ENCODE measurements around the gene BAZ2A.

The BAZ2A gene

DNA sequence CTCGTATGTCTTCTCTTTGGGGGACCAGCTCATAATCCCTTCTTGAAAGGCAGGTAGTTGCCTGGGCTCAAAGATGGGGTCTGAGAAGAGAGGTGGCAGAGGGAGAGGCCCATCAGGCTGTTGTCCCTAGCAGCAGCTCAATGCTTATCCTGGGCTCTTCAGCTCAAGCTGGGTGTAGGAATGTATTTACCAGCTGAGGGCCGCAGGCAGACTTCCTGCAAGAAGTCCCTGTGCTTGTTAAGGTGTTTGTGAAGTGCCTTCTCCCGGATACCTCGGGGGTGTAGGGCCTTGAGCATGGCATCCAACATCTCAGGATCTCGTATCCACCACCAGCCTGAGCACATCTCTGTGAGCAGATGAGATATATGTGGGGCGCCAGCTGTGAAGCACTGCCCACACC lies 29.4 kb downstream of the BAZ2A start:
- TF ChIP-seq TOX (CRISPR knock-in tag; IDR thresholded peaks at IDR 0.05; ENCODE audit: borderline replicate concordance) (no peak), ZNF565 (CRISPR knock-in tag; conservative IDR thresholded peaks at IDR 0.05; ENCODE audit: low read depth) (no peak)
- no peak for ATAC-seq

DNA sequence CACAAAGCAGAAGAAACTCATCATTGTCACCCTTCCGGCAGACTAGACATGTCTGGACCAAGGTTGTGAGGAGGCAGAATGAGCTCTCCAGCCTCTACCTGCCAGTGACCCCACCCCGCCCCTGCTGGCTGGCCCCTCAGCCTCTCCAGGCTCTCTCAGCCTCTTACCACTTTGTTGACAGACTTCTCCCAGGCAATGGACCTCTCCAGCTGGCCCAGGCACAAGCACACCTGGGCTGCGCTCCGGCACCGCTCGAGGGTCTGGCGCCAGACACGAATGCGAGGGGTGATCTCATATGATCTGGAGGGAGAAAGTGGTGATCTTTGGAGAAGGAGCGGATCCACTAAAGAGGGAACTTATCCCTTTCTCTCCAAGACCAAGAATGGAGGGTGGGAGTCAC lies 30.3 kb downstream of the BAZ2A start:
- ATAC-seq, result no peak
- TF ChIP-seq, protein P1, sequence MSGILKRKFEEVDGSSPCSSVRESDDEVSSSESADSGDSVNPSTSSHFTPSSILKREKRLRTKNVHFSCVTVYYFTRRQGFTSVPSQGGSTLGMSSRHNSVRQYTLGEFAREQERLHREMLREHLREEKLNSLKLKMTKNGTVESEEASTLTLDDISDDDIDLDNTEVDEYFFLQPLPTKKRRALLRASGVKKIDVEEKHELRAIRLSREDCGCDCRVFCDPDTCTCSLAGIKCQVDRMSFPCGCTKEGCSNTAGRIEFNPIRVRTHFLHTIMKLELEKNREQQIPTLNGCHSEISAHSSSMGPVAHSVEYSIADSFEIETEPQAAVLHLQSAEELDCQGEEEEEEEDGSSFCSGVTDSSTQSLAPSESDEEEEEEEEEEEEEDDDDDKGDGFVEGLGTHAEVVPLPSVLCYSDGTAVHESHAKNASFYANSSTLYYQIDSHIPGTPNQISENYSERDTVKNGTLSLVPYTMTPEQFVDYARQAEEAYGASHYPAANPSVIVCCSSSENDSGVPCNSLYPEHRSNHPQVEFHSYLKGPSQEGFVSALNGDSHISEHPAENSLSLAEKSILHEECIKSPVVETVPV (CRISPR knock-in tag; IDR thresholded peaks at IDR 0.05), result no peak
- TF ChIP-seq ARNTL (CRISPR knock-in tag; IDR thresholded peaks at IDR 0.05; ENCODE audit: borderline replicate concordance, low read depth) (no peak), CSDC2 (CRISPR knock-in tag; IDR thresholded peaks at IDR 0.05) (no peak), ZNF70 (CRISPR knock-in tag; IDR thresholded peaks at IDR 0.05) (no peak), TSHZ2 (CRISPR knock-in tag; IDR thresholded peaks at IDR 0.05) (no peak)
- TF ChIP-seq, protein P2, sequence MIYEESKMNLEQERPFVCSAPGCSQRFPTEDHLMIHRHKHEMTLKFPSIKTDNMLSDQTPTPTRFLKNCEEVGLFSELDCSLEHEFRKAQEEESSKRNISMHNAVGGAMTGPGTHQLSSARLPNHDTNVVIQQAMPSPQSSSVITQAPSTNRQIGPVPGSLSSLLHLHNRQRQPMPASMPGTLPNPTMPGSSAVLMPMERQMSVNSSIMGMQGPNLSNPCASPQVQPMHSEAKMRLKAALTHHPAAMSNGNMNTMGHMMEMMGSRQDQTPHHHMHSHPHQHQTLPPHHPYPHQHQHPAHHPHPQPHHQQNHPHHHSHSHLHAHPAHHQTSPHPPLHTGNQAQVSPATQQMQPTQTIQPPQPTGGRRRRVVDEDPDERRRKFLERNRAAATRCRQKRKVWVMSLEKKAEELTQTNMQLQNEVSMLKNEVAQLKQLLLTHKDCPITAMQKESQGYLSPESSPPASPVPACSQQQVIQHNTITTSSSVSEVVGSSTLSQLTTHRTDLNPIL (CRISPR knock-in tag; IDR thresholded peaks at IDR 0.05; ENCODE audit: low read depth), result no peak

DNA sequence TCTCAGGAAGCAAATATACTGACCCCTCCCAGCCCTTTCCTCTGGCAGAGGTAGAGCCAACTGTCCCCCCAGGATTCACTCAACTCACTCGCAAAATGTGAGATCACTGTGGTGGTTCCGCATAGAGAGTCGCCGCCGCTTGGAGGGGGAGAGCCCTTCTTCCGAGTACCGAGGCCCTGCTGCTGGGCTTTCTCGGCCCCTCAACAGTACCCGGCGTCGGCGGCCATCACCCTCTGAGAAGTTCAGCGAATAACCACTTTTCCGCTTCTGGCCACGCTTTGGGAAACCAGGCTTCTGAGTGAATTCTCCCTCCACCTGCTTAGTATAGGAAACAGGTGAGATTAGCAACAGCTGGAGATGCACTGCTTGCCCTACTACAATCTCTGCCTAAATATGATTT lies 31.1 kb downstream of the BAZ2A start:
- TF ChIP-seq RARB (CRISPR knock-in tag; IDR thresholded peaks at IDR 0.05) (no peak), ARNTL (CRISPR knock-in tag; IDR thresholded peaks at IDR 0.05; ENCODE audit: borderline replicate concordance, low read depth) (no peak), TOX (CRISPR knock-in tag; IDR thresholded peaks at IDR 0.05; ENCODE audit: borderline replicate concordance) (no peak), TSHZ2 (CRISPR knock-in tag; IDR thresholded peaks at IDR 0.05) (no peak), GLIS3 (CRISPR knock-in tag; IDR thresholded peaks at IDR 0.05) (no peak), ZNF8 (CRISPR knock-in tag; IDR thresholded peaks at IDR 0.05) (no peak), POU6F1 (CRISPR knock-in tag; IDR thresholded peaks at IDR 0.05; ENCODE audit: borderline replicate concordance, low read depth) (no peak), BACH2 (CRISPR knock-in tag; IDR thresholded peaks at IDR 0.05; ENCODE audit: borderline replicate concordance) (no peak), ZFP3 (CRISPR knock-in tag; IDR thresholded peaks at IDR 0.05) (no peak), CSDC2 (CRISPR knock-in tag; IDR thresholded peaks at IDR 0.05) (no peak), SNAI2 (CRISPR knock-in tag; IDR thresholded peaks at IDR 0.05) (no peak), ISL1 (CRISPR knock-in tag; IDR thresholded peaks at IDR 0.05) (no peak)
- TF ChIP-seq, protein P2 (CRISPR knock-in tag; IDR thresholded peaks at IDR 0.05; ENCODE audit: low read depth), result no peak
- no peak for ATAC-seq
